Hepatocyte (in vitro differentiated cells): ENCODE data around the gene MEF2B. TPM values are rescaled to one million over a fixed set of nuclear protein-coding genes. Genes with fewer than 3 reads are reported as not detected.

Experiments
- DNase-seq: peaks from one replicate; pipeline ENCODE4 v3.0.0-alpha.2; 2016; ENCODE audit warnings: low spot score
- H2AFZ ChIP-seq: fragments of 200-600 bp; sonication (generic); 2 replicates; pipeline ENCODE4 v1.6.0; 2016; ENCODE audit warnings: antibody characterized with exemption, mild to moderate bottlenecking
- H3K27ac ChIP-seq: fragments of 200-600 bp; sonication (generic); 2 replicates; pipeline ENCODE4 v1.5.1; 2016; ENCODE audit warnings: mild to moderate bottlenecking
- H3K27me3 ChIP-seq: fragments of 200-600 bp; sonication (generic); 2 replicates; pipeline ENCODE4 v1.6.1; 2016
- H3K36me3 ChIP-seq: fragments of 200-600 bp; sonication (generic); replicated peaks from 2 replicates; pipeline ENCODE4 v1.5.1; 2016; ENCODE audit warnings: low read depth; ENCODE audit not compliant: insufficient read depth
- H3K4me1 ChIP-seq: fragments of 200-600 bp; sonication (generic); 2 replicates; pipeline ENCODE4 v1.5.1; 2016; ENCODE audit warnings: mild to moderate bottlenecking, moderate library complexity; ENCODE audit not compliant: insufficient read depth
- H3K4me2 ChIP-seq: fragments of 200-600 bp; sonication (generic); 2 replicates; pipeline ENCODE4 v1.6.0; 2016
- H3K4me3 ChIP-seq: fragments of 200-600 bp; sonication (generic); 2 replicates; pipeline ENCODE4 v1.5.1; 2016; ENCODE audit warnings: mild to moderate bottlenecking
- H3K79me2 ChIP-seq: fragments of 200-600 bp; sonication (generic); 2 replicates; pipeline ENCODE4 v1.6.0; 2017; ENCODE audit warnings: mild to moderate bottlenecking
- H3K9me2 ChIP-seq: fragments of 200-600 bp; sonication (generic); replicated peaks from 2 replicates; pipeline ENCODE4 v1.6.0; 2017; ENCODE audit warnings: mild to moderate bottlenecking; ENCODE audit not compliant: insufficient read depth
- H3K9me3 ChIP-seq: fragments of 200-600 bp; sonication (generic); 2 replicates; pipeline ENCODE4 v1.5.1; 2016; ENCODE audit warnings: low read depth, mild to moderate bottlenecking
- H4K20me1 ChIP-seq: fragments of 200-600 bp; sonication (generic); 2 replicates; pipeline ENCODE4 v1.6.0; 2016; ENCODE audit warnings: mild to moderate bottlenecking; ENCODE audit not compliant: insufficient read depth, poor library complexity, severe bottlenecking
- CTCF ChIP-seq: fragments of 200-600 bp; sonication (generic); IDR thresholded peaks from 2 replicates; pipeline ENCODE4 v1.5.1; 2016; ENCODE audit warnings: antibody characterized with exemption, mild to moderate bottlenecking; ENCODE audit not compliant: poor library complexity
- EZH2 ChIP-seq: fragments of 200-600 bp; sonication (generic); IDR thresholded peaks from 2 replicates; pipeline ENCODE4 v1.6.1; 2016; ENCODE audit warnings: antibody characterized with exemption, mild to moderate bottlenecking, borderline replicate concordance
- EZH2phosphoT487 ChIP-seq: fragments of 200-600 bp; sonication (generic); IDR thresholded peaks from one replicate; pipeline ENCODE4 v1.6.1; 2018; ENCODE audit warnings: antibody characterized with exemption, mild to moderate bottlenecking, low read depth, moderate library complexity; ENCODE audit not compliant: unreplicated experiment, severe bottlenecking
- whole genome bisulfite sequencing: methylation state at CpG from one replicate; pipeline ENCODE4 v1.1.6; 2016; ENCODE audit warnings: low lambda C conversion rate; ENCODE audit errors: missing lambda C conversion rate; 5-methylcytosine and 5-hydroxymethylcytosine counted together
- polyA plus RNA-seq: library from polyadenylated mRNA; unstranded; fragments of >200 nt; fragmentation: Nextera tagmentation; extraction: Ambion mirVana; gene quantifications from 2 replicates; pipeline ENCODE4 v1.2.1, GENCODE V29; 2016
- total RNA-seq: library from RNA; depleted of rRNA; stranded (reverse); fragments of >200 nt; gene quantifications from 2 replicates; pipeline ENCODE4 v1.2.3, GENCODE V29; 2014

MEF2B gene
- total and polyA plus RNA-seq, 2 experiments from 2014 or later, result 0.70 to 2.6 TPM

GRCh38 chr19:19142347-19142746, 27.7 kb downstream of the MEF2B start:
- Histone ChIP-seq H3K27me3 (no peaks in the 10 kb centered on the region), H3K4me1 (peaks cover 4% of the 10 kb centered on the region), H3K27ac (no peak overlapping the region), H3K9me3 (no peaks in the 10 kb centered on the region), H3K4me3 (no peak overlapping the region), H3K9me2 (no peaks in the 10 kb centered on the region), H3K79me2 (peaks cover 5% of the 10 kb centered on the region), H3K4me2 (no peak overlapping the region), H4K20me1 (no peaks in the 10 kb centered on the region), H3K36me3 (no peaks in the 10 kb centered on the region), H2AFZ (no peak overlapping the region)
- DNase-seq, result no peak
- WGBS, result 97% methylated on average over 12 of the region's 12 CpGs
- TF ChIP-seq EZH2phosphoT487 (no peak), CTCF (no peak), EZH2 (no peak)

GRCh38 chr19:19140476-19140875, 29.6 kb downstream of the MEF2B start:
- no peak overlapping the region for H3K4me3 ChIP-seq
- peaks cover 8% of the 10 kb centered on the region for H3K4me1 ChIP-seq
- TF ChIP-seq EZH2, result no peak
- no peak for TF ChIP-seq EZH2phosphoT487
- TF ChIP-seq CTCF, result no peak
- WGBS, result 81% methylated on average over 5 of the region's 5 CpGs
- no peaks in the 10 kb centered on the region for H3K36me3 ChIP-seq
- H3K79me2 ChIP-seq, result peaks cover 8% of the 10 kb centered on the region
- no peak overlapping the region for H3K4me2 ChIP-seq
- H3K27me3 ChIP-seq, result no peaks in the 10 kb centered on the region
- no peaks in the 10 kb centered on the region for H4K20me1 ChIP-seq
- no peaks in the 10 kb centered on the region for H3K9me3 ChIP-seq
- no peak overlapping the region for H3K27ac ChIP-seq
- no peak for DNase-seq
- no peak overlapping the region for H2AFZ ChIP-seq
- H3K9me2 ChIP-seq, result no peaks in the 10 kb centered on the region

- no peak overlapping the region for H3K27ac ChIP-seq
- WGBS, result 48% methylated on average over 5 of the region's 5 CpGs
These were observed 30.2 kb downstream of the MEF2B start for GRCh38 chr19:19139876-19140229.

More at GRCh38 chr19:19139876-19140229, 30.2 kb downstream of the MEF2B start:
- Histone ChIP-seq H2AFZ (no peak overlapping the region), H3K4me3 (no peak overlapping the region), H3K9me3 (no peaks in the 10 kb centered on the region), H3K27me3 (no peaks in the 10 kb centered on the region), H3K4me1 (peaks cover 8% of the 10 kb centered on the region), H3K79me2 (peaks cover 8% of the 10 kb centered on the region), H3K9me2 (no peaks in the 10 kb centered on the region), H4K20me1 (no peaks in the 10 kb centered on the region), H3K36me3 (no peaks in the 10 kb centered on the region), H3K4me2 (no peak overlapping the region)
- no peak for TF ChIP-seq EZH2
- TF ChIP-seq CTCF, result no peak
- TF ChIP-seq EZH2phosphoT487, result no peak
- no peak for DNase-seq
